Stimulated activated naive CD4-positive, alpha-beta T cell (primary cell): ENCODE measurements around the gene PPP1R15B.
A peak's percentile ranks its signal among the peaks of the same experiment; 100 is the strongest.

Source experiments
- DNase-seq, 6 experiments: peaks; one replicate each; lab custom pipeline; 2025; lab: John Stamatoyannopoulos, UW

The PPP1R15B gene

DNA sequence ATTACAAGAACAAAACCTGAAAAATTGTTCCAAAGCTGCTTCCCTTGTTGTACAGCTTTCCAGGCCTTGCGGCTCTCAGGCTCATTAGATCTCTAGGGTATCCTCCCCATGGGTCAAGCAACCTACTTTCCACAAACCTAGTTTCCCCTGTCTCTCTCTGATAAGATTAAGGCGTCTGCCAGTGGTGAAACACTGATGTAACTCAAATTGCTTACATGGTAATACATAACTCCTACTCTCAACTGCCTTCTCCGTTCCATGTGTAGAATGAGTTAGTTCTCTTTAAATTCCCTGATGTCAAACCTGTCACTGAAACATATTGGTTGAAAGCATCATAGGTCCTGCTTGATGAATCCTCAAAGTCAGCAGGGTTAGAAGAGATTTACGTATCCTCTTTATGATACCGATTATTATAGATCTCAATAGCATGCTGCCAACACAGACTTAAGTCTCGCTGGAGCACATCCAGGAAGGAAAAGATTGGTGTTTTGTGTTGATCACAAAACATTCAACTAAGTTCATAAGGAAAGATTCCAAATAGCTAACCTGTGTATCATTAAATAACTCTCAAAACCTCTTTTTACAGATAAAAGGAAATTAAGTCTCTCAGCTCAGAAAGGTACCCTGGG lies 10.6 kb downstream of the PPP1R15B start:
- DNase-seq, result no peak

DNA sequence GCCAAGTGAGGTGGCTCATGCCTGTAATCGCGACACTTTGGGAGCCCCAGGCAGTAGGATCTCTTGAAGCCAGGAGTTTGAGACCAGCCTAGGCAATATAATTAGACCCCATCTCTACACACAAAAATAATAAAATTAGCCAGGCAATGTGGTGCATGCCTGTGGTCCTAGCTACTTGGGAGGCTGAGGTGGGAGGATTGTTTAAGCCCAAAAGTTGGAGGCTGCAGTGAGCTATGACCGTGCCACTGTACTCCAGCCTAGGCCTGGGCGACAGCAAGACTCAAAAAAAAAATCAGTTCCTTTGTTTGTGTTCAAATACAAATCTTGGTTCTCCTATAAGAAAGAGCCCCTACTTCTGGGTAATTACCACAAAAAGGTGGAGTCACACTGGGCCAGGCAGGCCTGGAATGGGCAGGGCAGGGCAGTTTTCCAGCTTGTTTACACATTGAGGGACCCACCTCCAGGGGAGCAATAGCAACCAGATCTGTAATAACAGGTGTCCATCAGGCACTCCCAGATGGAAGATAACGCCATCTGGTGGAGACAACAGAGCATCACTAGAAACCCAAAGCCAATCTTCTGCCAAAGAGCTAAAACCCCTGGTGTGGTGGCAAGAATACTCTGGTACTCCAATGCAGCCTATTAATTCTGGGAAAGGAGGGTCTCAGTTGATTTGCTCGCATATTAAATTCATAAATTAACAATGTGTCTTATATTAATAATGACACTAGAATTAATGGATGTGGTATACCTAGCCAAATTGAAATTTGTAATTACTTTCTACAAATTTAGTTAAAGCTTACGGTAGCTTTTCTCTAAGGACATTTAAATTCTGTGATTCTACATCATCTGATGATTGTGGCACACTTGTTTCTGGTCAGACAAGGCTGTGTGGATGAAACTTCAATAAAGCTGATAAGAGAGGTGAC lies 13.2 kb downstream of the PPP1R15B start:
- peak; percentile 19 to 67 (median 54) for DNase-seq

DNA sequence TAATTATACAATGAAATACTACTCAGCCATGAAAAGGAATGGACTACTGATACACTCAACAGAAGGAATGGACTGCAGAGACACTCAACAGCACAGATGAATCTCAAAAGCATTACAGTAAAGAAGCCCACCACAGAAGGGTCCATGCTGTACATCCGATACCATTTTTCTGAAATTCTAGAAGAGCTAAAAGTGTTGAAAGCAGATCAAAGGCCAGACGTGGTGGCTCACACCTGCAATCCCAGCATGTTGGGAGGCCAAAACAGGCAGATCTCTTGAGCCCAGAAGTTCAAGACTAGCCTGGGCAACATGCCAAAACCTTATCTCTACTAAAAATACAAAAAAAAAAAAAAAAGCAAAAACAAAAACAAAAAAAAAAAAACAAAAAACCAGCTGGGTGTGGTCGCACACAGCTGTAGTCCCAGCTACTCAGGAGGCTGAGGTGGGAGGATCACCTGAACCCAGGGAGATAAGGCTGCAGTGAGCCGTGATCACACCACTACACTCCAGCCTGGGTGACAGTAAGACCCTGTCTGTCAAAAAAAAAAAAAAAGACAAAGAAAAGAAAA lies 15.5 kb downstream of the PPP1R15B start:
- no peak for DNase-seq

DNA sequence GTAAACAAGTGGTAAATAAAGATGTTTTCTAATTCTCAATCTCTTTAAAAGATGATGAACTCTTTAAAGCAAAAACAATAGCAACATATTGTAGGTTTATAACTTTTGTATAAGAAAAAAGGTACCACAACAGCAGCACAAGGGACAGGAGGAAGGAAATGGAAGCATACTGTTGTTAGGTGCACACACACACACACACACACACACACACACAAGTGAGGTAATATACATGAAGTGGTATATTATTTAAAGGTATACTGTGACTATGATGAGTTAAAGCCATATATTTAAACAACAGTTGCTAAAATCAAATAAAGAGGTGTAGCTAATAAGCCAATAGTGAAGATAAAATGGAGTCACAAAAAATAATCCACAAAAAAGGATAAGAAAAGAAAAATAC lies 20.0 kb downstream of the PPP1R15B start:
- DNase-seq, result no peak

DNA sequence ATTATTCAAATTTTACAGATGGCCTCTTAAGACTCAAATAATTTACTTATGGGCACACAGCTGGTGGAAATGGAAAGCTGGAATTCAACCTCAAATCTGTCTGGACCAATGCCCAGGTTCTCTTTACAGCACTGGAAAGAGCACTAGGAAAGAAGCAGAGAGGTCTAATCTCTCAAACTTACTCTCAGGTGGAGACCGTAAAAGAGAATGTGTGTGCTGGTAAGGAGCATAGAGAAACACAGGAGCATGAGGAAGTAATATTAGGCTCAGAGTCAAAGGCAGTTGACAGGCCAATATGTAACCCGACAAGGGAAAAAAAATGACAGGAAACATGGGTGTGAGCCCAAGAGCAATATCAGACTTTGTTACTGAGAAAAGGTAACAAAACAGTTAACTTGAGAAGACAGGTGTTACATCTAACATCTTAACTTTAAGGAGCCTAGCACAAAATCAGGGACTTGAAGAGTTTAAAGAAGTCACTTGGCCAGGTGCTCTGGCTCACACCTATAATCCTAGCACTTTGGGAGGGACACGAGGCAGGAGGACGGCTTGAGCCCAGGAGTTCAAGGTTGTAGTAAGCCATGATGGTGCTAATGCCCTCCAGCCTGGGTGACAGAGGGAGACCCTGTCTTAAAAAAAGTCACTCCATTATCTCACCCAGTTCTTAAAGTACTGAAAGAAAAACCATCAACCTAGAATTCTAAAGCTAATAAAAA lies 20.7 kb downstream of the PPP1R15B start:
- peak in 1 of 6 experiments; percentile 5 for DNase-seq

DNA sequence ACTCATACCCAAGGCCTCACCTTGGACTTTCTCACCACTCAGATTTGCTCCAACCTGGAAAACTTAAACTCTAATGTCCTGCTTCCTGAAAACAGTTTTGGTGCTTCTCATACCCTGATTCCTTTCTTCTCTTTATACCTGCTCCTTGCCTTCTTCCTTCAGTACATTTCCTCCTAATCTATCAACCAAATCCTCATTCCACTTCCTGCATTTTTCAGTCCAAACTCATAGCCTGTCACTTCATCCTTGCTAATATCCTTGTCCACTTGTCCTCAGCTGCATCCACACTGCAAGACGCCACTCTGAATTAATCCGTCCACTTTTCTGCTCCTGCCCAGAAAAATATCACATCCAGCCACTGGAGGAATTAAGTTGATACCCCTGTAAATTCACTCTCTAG lies 25.9 kb downstream of the PPP1R15B start:
- no peak for DNase-seq

DNA sequence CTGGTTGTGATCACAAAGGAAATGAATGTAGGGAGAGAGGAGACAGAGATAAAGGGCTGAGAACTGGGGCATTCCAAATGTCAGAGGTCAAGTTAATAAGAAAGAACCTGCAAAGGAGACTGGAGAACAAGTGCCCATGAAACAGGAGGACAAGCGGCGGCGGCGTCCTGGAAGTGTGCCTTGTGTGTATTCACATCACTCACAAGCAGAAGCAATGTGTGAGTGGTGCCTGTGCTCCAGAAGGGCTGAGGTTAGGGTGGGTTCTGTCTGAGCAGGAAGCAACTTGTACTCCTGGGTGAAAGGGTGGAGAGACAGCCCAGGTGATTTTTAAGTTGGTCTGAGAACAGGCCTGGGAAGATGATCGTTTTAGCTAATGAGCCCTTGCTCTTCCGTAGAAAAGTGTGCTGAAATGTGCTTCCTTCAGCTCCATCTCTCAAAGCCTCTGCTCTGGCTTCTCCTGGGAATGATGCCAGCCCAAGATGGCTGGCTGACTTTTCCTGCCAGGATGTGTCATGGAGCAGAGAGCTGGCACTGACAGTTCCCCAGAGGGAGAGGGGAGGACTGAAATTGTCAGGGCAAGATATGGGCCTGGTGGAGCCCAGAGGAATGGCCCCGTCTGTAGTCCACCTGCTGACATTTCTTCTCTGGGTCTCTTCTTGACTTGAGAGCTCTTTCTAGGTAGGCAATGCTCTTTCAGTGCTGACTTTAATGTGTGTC lies 26.8 kb downstream of the PPP1R15B start:
- DNase-seq, result no peak

DNA sequence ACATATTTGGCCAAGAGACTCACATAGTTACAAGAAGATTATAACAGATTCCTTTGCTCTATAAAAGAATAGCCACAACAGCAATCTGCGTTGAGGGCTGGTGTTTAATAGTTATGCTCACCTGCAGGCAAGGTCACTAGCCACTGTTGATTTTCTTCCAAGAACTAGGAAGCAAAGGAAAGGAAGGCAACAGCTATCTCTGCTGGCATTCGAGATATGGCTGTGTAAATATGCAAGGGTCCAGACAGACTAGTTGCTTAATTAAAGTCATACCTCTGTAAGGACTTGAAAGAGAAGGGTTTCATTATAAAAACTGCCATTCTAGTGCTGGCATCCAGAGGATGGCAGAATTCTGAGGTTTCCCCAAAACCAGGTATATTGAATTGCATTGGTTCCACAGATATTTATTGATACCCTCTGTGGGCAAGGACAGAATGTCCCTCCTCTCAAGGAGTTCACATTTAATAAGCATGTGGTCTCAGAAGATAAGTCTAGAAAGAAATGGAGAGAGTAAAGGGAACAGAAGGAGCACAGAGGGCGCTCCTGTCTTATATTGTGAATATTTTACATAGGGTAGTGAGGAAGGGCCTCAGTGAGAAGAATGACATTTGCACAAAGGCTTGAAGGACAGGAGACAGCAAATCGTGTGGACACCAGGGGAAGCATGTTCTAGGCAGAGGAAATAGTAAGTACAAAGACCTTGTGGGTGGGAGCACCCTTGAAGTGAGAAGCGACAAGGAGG lies 28.3 kb downstream of the PPP1R15B start:
- no peak for DNase-seq

DNA sequence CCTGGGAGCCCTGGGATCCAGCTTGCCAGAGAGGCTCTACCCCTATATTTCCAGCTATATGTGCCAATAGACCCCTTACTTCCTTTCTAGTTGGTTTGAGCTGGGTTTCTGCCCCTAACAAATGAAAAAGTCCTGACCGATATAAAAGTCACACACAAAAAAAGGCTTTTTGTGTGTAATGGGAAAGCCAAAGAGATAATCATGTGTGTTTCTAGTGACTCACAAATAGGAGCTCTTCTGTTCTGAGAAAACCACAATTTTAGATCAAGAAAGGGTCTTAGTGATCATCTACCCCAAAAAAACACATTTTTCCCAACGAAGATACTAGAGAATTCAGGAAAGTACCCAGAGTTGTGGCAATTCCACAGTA lies 28.9 kb downstream of the PPP1R15B start:
- DNase-seq, result no peak

DNA sequence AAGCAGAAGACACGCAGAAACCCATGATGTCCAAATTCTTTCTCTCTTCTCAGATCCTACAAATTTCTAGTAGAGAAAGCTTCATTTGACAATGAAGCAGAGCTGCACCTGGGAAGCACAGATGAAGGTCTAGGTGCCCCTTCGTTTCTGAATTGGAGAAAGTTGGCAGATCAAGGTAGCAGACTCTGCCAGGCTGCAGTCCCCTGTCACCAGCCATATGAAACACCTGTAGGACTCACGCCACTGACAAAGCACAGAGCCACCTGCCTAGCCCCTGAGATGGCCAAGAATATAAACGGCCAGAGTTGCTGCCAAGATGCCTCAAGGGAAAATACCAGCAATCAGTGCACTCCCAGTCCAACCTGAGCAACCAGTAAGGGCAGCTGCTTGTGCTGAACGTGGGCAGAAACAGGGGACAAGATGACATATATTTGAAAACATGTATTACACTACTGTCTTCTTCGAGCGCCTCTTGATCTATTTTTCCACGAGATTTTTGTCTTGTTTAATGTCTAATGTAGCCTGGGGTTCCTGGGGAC lies 31.3 kb downstream of the PPP1R15B start:
- no peak for DNase-seq

DNA sequence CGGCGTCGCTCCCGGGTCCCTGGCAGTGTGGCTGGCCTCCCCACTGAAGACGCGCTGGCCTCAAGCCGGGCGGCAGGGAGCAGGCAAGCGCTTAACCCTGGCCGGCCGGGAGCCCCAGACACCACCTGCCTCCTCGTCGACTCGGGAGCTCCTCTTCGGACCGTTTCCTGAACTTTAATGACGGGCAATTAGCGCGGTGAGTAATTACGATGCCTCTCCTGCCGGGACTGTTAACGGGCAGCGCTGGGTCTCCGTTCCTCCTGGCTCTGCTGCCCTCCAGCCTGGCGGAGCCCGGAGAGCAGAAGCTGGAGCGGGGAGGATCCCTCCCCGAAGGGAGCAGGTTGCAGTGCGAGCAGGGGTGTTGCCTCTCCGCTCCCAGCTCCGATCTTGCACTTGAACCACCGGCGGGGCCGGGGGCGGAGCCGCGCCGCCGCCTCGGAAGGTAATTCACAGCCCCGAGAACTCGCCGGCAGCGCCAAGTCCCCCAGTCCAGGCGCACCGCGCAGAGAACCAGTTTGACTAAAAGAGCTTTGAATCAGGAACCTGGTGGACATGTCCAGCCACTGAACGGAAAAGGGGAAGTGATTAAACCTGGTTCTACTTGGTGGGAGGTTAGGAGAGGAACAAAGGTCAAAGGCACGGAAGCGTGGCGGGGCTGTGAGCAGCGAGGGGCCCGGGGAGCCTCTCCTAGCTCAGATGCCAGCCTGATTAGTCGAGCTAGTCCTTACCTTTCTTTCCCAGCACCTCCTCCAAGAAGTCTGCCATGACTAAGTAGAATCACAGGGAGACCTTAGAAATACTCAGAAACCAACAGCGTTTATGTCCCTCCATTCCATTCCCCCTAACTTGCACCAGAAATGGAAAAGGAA lies 33.6 kb downstream of the PPP1R15B start:
- peak in 5 of 6 experiments; percentile 11 to 54 (median 42) for DNase-seq

DNA sequence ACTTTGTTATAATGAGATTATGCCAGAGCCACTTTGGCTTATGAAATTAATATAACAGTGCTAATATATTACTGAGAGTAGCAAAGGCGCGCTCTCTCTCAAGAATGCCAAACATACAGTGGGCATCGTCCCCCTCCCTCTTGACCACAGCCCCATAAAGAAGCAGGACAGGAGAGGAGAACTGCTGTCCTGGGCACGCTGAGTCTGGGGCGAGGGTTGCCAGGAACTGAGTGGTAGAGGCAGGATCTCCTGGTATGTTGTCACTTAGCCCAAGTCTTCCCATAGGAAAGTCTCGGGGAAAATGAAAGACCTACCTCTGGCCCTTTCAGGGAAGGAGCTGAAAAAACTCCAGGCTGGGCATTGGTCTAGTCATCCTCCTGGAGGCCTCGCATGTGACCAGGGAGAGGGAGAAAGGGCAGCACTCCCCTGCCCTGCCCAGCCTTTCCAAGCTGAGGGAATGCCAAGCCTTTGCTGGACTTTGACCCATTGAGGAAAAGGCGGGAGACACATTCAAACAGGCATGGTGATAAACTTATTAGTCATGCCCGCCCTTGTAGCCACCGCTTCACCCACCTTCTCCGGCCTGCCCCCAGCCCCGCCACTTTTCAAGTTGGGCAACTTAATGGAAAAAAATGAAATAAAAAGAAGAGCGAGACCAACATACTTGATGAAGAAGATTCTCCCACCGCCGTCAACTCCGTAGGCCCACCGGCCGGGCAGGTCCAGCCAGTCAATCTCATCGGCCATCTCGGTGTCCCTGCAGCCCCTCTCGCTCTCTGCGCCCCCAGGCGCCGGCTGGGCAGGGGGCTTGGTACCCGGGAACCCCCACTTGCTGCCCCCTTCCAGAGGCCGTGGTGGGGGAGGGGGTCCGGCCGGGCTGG lies 34.5 kb downstream of the PPP1R15B start:
- no peak for DNase-seq

DNA sequence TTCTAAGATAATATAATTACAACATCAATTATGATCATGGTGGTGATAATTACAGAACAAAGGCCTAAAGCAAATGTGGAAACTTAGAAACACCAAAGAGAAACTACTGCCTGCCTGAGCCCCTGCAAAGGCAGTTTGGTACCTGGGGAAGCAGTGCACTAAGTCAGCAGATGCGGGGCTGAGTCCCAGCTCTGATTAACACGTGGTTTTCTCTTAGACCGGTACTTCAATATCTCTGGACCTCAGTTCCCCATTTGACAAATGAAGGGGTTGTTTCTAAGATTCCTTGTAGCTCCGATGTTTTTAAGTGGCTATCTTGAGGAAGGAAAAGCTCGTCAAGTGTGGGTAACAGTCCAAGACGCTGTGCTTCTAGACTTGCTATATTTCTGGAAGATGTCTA lies 35.2 kb downstream of the PPP1R15B start:
- DNase-seq, result no peak

DNA sequence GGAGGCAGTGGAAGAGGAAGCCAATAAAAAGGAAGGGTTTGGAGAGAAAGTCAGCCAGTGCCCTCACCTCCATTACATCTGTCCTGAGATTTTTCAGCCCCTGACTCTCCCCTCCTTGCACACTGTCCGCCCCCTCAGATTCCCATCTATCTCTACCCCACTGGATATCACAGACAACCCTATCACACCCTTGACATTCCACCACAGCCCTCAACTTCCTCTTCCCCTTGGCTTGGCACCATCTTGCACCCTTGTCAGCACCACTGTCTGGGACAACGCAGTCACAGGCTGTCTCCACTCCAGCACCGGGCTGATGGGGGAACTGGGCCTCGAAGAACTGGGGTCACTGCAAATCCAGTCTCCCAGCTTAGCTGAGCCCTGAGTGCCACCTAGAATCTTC lies 37.7 kb downstream of the PPP1R15B start:
- no peak for DNase-seq

DNA sequence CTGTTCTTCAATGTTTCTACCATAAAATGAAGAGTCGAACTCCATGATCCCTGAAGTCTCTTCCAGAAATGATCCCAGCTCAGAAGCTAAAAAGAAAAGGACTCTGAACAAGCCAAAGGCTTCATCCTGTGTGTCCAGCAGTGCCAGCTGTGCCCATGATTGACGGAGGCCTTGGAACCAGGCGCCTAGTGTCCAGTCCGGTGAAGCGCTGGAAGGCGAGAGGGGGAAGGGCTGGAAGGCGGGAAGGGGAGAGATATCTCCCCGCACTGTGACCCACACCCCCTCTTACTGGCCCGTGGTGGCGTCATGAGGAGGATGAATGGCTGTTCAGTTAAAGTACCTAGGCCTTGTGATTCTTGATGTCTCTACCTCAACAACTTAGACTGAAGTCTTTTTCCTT lies 41.4 kb downstream of the PPP1R15B start:
- DNase-seq, result no peak

DNA sequence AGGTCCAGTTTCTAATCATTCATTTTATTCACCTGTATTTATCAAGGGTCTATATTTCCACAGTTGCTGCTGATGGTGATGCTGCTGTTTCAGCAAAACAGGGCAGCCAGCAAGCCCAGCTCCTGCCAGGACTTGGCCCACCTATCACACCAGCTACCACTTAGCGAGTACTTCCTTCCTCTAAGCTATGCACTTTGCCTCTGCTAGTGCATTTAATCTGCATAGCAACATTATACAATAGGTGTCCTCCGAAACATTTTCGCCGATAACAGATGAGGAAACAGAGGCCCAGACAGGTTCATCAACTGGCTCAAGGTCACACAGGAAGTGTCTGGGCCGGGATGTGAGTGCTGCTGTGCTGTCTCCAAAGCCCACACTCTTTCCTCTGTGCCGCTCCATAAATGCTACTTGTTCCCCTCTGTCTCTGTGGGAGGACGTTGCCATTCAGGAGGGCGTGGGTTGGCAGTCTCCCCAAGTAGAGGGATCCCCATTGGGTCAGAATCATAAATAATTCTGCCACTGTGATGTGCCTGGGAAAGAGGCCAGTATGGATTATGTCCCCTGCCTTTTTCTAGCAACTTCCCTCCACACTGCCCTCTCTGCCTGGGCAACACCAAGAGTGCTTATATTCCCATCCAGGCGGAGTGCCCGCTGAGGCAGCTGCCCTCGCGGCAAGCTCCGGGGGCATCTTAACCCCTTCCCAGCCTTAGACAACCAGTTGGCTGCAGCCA lies 42.5 kb downstream of the PPP1R15B start:
- DNase-seq, result no peak

DNA sequence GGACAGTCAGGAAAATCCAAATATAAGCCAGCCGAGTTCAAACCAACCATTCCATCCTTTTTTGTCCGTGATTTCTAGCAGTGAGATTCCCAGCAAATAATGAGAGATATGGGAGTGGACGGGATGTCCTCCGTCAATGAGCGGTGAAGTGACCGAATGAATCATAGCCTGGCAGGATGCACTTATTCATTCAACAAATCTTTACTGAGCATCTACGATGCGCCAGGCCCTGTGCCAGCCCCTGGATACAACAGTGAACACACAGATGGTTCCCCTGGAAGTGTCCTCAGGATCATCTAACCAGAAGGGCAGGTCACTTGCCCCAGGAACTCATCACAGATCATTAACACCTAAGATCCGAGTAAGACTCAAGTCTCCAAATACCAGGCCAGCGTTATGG lies 43.7 kb downstream of the PPP1R15B start:
- no peak for DNase-seq

DNA sequence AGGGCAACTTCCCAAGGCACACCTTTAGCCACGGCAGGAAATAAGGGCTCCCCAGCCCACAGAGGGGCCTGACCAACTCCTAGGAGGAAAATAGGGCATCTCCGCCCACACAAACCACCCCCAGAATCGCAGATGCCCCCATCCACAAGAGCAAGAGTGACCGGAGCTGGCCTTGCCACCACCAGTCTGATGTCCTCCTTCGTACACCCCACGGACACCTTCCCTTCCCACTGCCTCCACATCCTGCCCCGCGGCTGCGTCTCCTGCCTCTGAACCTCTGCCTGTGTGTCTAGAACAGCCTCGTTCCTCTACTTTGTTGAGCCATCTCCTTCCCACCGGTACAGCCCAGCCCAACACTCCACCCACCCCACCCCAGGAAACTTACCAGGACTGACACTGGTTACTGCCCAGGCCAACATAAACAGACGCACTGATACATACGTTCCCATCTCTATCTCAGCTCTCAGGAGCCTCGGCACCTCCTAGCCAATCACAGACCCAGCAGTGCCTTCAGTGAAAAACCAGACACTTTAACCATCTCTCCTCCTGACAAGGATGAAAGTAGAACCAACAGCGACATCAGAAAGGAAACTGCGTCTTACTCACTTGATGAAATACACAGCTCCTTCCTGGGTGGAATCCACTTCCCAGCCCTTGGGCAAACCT lies 44.3 kb downstream of the PPP1R15B start:
- DNase-seq, result no peak
